HEK293 (cell line): Measurements from ENCODE around the gene RNF175.

Experiments
- CTCF ChIA-PET: fragments of 350-600 bp; formaldehyde crosslinking; extraction: SDS; loops from one replicate; lab custom pipeline; 2021; ENCODE audit warnings: antibody characterized with exemption; lab: Yijun Ruan, JAX
- POLR2A ChIA-PET: fragments of 300-600 bp; formaldehyde crosslinking; extraction: SDS; loops from one replicate; lab custom pipeline; 2020; ENCODE audit warnings: antibody characterized with exemption, inconsistent platforms; lab: Yijun Ruan, JAX
- H3K27ac ChIP-seq: fragments of 200-500 bp; sonication (Bioruptor generic); 2 replicates; pipeline ENCODE4 v1.5.1; 2014; ENCODE audit warnings: low read depth, low read length, control low read depth, inconsistent platforms; ENCODE audit errors: extremely low read depth
- H3K36me3 ChIP-seq, 2 experiments: fragments of 200-500 bp in 1 of 2; sonication (Bioruptor generic) in 1 of 2; 1 replicate in 1 of 2; 2 replicates in 1 of 2; pipeline ENCODE4 v1.5.1; 2014 to 2017; ENCODE audit warnings: inconsistent platforms in 2 of 2, low read length in 2 of 2; ENCODE audit not compliant: control insufficient read depth in 2 of 2, insufficient read depth in 1 of 2
- H3K4me1 ChIP-seq: fragments of 200-500 bp; sonication (Bioruptor generic); 2 replicates; pipeline ENCODE4 v1.5.1; 2014; ENCODE audit warnings: mild to moderate bottlenecking, low read length, inconsistent platforms; ENCODE audit not compliant: control insufficient read depth, insufficient read depth
- H3K4me3 ChIP-seq: 2 replicates; pipeline ENCODE4 v1.5.1; 2011; ENCODE audit warnings: low read depth, mild to moderate bottlenecking, control low read depth, low read length, moderate library complexity
- H3K9me3 ChIP-seq: fragments of 200-500 bp; sonication (Bioruptor generic); 2 replicates; pipeline ENCODE4 v1.5.1; 2014; ENCODE audit warnings: low read depth, low read length, inconsistent platforms; ENCODE audit not compliant: control insufficient read depth, insufficient read depth
- BCL6B ChIP-seq: fragments of 450-650 bp; formaldehyde crosslinking; IDR thresholded peaks from 2 replicates; pipeline ENCODE4 v1.5.1; 2017; ENCODE audit warnings: missing biosample characterization, missing genetic modification characterization
- FEZF1 ChIP-seq: fragments of 450-650 bp; formaldehyde crosslinking; IDR thresholded peaks from 2 replicates; pipeline ENCODE4 v1.5.1; 2016; ENCODE audit warnings: missing biosample characterization, missing genetic modification characterization
- REPIN1 ChIP-seq: fragments of 450-650 bp; formaldehyde crosslinking; IDR thresholded peaks from 2 replicates; pipeline ENCODE4 v1.5.1; 2017; ENCODE audit warnings: missing biosample characterization, missing genetic modification characterization, low read depth
- YY1 ChIP-seq: fragments of 450-650 bp; formaldehyde crosslinking; IDR thresholded peaks from 2 replicates; pipeline ENCODE4 v1.5.1; 2018; ENCODE audit warnings: missing biosample characterization, missing genetic modification characterization
- ZBTB8A ChIP-seq: fragments of 450-650 bp; formaldehyde crosslinking; IDR thresholded peaks from 2 replicates; pipeline ENCODE4 v1.5.1; 2016; ENCODE audit warnings: missing biosample characterization, missing genetic modification characterization
- ZEB2 ChIP-seq: fragments of 450-650 bp; formaldehyde crosslinking; IDR thresholded peaks from 2 replicates; pipeline ENCODE4 v1.5.1; 2016; ENCODE audit warnings: missing biosample characterization, missing genetic modification characterization
- ZNF114 ChIP-seq: fragments of 450-650 bp; formaldehyde crosslinking; IDR thresholded peaks from 2 replicates; pipeline ENCODE4 v1.5.0; 2017; ENCODE audit warnings: missing biosample characterization, missing genetic modification characterization
- ZNF140 ChIP-seq: fragments of 450-650 bp; formaldehyde crosslinking; IDR thresholded peaks from 2 replicates; pipeline ENCODE4 v1.5.1; 2016; ENCODE audit warnings: missing biosample characterization, missing genetic modification characterization
- ZNF518A ChIP-seq: fragments of 450-650 bp; formaldehyde crosslinking; conservative IDR thresholded peaks from 2 replicates; pipeline ENCODE4 v1.5.1; 2016; ENCODE audit warnings: low read depth, missing biosample characterization, missing genetic modification characterization
- ZNF544 ChIP-seq: fragments of 450-650 bp; formaldehyde crosslinking; IDR thresholded peaks from 2 replicates; pipeline ENCODE4 v1.5.0; 2017; ENCODE audit warnings: missing biosample characterization, missing genetic modification characterization
- ZNF561 ChIP-seq: fragments of 450-650 bp; IDR thresholded peaks from 2 replicates; pipeline ENCODE4 v1.5.1; 2018; ENCODE audit warnings: missing biosample characterization, missing genetic modification characterization, borderline replicate concordance
- ZNF623 ChIP-seq: fragments of 450-650 bp; formaldehyde crosslinking; IDR thresholded peaks from 2 replicates; pipeline ENCODE4 v1.5.1; 2016; ENCODE audit warnings: missing biosample characterization, missing genetic modification characterization
- ZNF629 ChIP-seq: fragments of 450-650 bp; formaldehyde crosslinking; IDR thresholded peaks from 2 replicates; pipeline ENCODE4 v1.5.1; 2017; ENCODE audit warnings: missing biosample characterization, missing genetic modification characterization
- ZNF664 ChIP-seq: fragments of 450-650 bp; formaldehyde crosslinking; IDR thresholded peaks from 2 replicates; pipeline ENCODE4 v1.5.1; 2016; ENCODE audit warnings: missing biosample characterization, missing genetic modification characterization
- ZNF692 ChIP-seq: fragments of 450-650 bp; formaldehyde crosslinking; IDR thresholded peaks from 2 replicates; pipeline ENCODE4 v1.5.1; 2016; ENCODE audit warnings: missing biosample characterization, missing genetic modification characterization
- ZNF776 ChIP-seq: fragments of 450-650 bp; formaldehyde crosslinking; IDR thresholded peaks from 2 replicates; pipeline ENCODE4 v1.5.0; 2017; ENCODE audit warnings: missing biosample characterization, missing genetic modification characterization, borderline replicate concordance
- TF ChIP-seq, protein P1 (sequence below): fragments of 450-650 bp; formaldehyde crosslinking; IDR thresholded peaks from 2 replicates; pipeline ENCODE4 v1.5.1; 2016; ENCODE audit warnings: missing biosample characterization, missing genetic modification characterization
- TF ChIP-seq, protein P2 (sequence below): sonication (generic); formaldehyde crosslinking; IDR thresholded peaks from 2 replicates; pipeline ENCODE4 v1.8.1; 2022; ENCODE audit warnings: mild to moderate bottlenecking, moderate library complexity, missing genetic modification reagents

Gene RNF175

GRCh38 chr4:153792618-153793247 is 32.9 kb upstream of the RNF175 start (continued):
- TF ChIP-seq, protein P1, sequence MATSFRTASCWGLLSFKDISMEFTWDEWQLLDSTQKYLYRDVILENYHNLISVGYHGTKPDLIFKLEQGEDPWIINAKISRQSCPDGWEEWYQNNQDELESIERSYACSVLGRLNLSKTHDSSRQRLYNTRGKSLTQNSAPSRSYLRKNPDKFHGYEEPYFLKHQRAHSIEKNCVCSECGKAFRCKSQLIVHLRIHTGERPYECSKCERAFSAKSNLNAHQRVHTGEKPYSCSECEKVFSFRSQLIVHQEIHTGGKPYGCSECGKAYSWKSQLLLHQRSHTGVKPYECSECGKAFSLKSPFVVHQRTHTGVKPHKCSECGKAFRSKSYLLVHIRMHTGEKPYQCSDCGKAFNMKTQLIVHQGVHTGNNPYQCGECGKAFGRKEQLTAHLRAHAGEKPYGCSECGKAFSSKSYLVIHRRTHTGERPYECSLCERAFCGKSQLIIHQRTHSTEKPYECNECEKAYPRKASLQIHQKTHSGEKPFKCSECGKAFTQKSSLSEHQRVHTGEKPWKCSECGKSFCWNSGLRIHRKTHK (tag by site-specific recombination) = no peak
- TF ChIP-seq YY1 (tag by site-specific recombination) (no peak), ZNF629 (tag by site-specific recombination) (no peak), ZNF140 (tag by site-specific recombination) (no peak), FEZF1 (tag by site-specific recombination) (no peak), ZNF561 (tag by site-specific recombination) (no peak), ZNF623 (tag by site-specific recombination) (no peak)

DNA sequence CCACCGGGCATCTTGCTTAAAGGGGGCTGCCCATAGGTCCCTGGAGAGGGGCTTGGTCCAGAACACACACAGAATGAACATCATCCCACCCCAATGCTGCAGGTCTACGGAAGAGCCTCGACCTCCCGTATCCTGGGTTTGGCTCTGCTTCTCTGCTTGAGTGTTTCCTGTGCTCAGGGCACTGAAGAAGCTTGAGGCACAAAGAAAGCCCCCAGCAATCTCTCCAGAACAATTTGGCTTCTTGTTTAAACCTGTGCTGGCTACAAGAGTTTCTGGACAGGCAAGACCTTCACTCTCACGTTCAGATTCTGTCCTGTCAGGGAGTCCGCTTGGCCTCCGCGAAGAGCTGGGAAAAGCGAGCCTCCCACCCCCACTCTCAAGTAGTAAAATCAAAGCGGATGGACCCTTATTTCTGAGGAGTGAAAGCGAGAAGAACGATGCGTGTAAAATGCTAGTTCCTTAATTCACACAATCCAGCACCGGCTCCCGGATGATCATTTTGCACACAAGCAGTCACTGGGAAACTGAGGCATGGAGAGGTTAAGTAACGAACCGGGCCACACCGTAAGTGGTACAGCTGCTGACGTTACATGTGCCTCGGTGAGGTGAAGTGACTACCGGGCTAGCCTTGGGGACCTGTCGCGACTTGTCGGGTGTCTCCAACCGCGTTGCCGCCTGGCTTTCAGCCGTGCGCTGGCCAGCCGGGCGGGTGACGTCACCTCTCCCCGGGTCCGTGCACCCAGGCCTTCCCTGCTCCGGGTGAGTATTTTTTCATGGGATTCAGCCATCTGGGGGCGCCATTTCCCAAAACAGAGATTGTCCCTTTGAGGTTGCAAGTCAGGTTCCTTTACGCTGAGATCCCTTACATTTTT is 32.2 kb upstream of the RNF175 start:
- no peak overlapping the region for H3K4me3 ChIP-seq
- ChIA-PET POLR2A (no interaction called here), CTCF (interaction anchor here (0.7 kb wide), 2 partner anchors 7 to 690 kb away, joined by 4 read pairs; no protein-coding TSS in a partner anchor)
- H3K27ac ChIP-seq = no peak overlapping the region
- H3K4me1 ChIP-seq = peaks cover 17% of the 10 kb centered on the region
- no peaks in the 10 kb centered on the region for H3K9me3 ChIP-seq
- H3K36me3 ChIP-seq = no peaks in the 10 kb centered on the region
- no peak for TF ChIP-seq ZBTB8A (tag by site-specific recombination)
- no peak for TF ChIP-seq ZNF544 (tag by site-specific recombination)
- TF ChIP-seq ZNF518A (tag by site-specific recombination) = no peak
- no peak for TF ChIP-seq ZNF776 (tag by site-specific recombination)
- no peak for TF ChIP-seq REPIN1 (tag by site-specific recombination)
- no peak for TF ChIP-seq ZNF114
- no peak for TF ChIP-seq ZNF664 (tag by site-specific recombination)
- TF ChIP-seq, protein P2, sequence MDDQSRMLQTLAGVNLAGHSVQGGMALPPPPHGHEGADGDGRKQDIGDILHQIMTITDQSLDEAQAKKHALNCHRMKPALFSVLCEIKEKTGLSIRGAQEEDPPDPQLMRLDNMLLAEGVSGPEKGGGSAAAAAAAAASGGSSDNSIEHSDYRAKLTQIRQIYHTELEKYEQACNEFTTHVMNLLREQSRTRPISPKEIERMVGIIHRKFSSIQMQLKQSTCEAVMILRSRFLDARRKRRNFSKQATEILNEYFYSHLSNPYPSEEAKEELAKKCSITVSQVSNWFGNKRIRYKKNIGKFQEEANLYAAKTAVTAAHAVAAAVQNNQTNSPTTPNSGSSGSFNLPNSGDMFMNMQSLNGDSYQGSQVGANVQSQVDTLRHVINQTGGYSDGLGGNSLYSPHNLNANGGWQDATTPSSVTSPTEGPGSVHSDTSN (CRISPR knock-in tag) = no peak
- TF ChIP-seq ZNF692 = no peak
- no peak for TF ChIP-seq BCL6B (tag by site-specific recombination)
- no peak for TF ChIP-seq ZEB2
